Activated naive CD4-positive, alpha-beta T cell treated with Interleukin-2 at 50 U/mL for 16 hours (primary cell): ENCODE measurements around the gene PCBP3.
"Not testable (repeated sequence)": the region's sequence is repeated elsewhere in the genome, so short reads cannot be mapped to it uniquely, and the experiment has no call there.

Experiments
- DNase-seq: peaks from one replicate; pipeline ENCODE4 v3.0.0-alpha.2; 2020

The PCBP3 gene

DNA sequence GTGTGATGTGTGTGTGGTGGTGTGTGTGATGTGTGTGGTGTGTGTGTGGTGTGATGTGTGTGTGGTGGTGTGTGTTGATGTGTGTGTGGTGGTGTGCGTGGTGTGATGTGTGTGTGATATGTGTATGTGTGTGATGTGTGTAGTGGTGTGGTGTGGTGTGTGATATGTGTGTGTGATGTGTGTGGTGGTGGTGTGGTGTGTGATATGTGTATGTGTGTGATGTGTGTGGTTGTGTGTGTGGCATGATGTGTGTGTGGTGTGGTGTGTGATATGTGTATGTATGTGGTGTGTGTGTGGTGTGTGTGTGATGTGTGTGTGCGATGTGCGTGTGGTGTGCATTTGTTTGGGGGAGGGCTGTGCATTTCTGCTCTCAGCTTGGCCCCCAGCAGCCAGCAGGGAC lies 7.1 kb upstream of the PCBP3 start:
- DNase-seq, result no peak

DNA sequence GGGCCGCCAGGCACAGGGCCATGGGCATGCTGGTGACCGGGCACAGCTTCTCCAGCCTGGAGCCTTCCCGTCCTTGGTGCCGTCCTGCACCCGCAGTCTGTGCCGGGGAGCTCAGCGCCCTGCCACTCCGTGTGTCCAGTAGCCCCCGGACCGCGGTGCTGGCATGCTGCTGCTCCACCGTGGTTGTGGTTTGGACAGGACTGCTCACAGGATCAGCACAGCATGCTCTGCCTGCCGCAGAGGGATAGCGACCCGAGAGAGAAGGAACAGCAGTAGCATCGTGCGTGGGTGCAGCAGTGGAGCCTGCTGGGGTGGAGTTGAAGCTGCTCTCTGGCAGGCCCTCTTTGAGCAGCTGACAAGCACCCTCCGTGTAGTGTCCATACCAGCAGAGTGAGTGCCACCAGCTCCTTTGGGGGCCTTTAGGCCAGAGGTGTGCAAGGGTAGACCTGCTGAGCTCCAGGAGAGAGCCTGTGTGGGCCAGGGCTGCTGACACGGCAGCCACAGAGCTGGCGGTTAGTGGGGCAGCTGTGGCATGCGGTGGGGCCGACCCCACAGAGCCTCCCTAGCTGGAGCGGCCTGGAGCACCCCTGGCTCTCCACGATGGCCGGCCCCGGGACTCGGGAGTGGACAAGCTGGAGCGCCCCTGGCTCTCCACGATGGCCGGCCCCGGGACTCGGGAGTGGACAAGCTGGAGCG lies 6.4 kb upstream of the PCBP3 start:
- DNase-seq, result no peak

DNA sequence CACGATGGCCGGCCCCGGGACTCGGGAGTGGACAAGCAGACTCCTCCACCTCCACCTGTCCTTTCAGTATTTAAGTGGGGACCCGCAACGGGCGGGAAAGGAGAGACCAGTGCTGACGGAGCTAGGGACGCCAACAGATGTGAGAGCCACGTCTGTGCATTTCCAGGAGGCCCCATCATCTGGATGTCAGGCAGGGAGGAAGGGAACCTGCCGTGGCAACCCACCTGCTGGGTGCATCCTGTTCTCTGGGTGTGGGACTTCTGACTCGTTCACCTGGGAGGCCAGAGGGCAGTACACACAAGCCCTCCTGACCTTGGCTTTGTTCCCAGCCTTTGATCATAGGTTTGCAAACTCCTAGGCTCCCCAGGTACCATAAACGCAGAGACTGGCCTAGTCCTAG lies 5.6 kb upstream of the PCBP3 start:
- no peak for DNase-seq

DNA sequence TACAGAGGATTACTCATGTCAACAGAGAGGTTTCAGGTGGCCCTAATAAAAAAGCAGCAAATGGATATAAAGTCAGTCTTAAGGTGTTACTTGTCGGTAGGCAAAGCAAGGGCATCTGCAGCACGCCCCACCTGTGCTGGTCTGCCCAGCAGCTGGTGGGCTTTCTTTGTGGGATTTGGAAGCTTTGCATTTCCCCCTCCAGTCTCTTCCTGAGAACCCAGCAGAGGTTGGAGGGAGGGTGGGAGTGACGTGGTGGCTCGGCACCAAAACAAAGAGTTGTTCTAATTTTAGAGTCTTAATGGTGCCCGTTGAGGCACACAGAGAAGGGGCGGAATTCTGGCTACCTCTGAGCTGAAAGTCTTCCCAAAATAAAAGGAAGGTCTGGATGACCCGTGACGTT lies 4.8 kb upstream of the PCBP3 start:
- DNase-seq, result no peak

DNA sequence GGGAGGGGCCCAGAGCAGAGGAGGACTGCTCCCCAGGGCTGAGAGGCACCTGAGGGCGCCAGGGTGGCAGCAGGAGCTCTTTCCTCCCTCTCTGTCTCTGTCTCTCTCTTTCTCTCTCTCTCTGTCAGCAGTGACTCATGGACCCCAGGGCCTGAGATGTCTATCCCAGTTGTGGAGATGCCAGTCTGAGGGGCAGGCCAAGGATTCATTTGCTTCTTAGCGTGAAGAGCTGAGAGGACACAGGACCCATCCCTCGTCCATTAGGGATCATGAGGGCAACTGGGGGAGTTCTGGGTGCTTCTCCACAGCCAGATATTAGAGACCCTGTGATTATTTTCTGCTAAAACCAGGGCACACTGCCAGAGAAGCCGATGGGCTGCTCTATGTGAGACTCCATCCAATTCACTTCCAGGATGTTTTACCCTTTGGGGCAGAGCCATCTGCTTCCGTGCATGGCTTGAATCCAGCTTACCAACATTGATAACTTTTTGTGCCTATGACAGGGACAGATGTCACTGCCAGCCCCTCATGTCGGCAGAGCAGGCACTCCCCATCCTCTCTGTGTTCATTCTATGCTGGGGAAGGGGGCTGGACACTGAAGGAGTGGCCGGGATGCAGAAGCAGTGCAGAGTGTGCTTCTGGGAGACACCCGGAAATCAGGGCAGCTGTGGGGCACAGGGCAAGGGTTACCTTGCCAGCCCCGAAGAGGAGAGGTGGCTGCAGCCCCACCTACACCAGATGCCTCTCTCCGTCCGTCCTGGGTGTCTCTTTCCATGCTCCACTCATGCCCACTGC lies 4.1 kb upstream of the PCBP3 start:
- no peak for DNase-seq

DNA sequence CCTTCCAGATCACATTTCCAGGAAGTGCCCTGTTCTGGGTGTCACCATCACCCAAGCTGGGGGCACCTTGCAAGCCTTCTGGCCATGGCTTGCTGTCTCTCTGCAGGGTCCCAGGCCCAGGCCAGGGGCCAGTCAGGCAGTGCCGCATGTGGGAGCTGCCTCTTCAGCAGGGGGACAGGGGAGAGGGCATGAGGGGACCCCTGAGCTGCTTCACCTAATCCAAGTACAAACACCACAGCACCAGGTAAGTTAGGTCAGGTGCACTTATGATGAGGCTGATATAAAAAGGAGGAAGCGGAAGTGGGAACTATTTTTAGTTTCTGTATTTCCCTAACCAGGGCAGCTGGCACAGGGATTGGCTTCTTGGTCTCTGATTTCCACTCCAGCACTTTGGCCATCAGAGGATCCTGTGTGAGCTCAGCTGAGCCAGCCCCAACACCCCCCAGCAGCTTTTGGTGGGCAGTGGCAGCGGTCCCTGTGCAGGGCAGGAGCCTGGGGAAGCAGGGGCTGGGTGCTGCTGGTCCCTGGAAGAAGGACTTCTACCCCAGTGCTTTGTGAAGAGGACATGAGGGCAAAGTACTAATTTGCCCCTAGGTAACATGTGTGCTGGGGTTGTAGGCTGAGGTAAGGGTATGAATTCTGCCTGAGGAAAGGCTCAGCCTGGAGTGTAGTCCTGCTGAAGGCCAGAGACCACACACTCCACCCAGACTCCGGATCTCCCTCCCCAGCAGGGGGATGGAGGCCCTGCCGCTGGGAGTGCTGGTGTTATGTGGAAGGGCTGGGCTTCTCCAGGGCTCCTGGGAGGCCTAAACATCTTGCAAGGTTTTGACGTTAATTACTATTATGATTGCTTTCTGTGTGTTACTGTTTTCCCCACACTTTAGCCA lies 3.3 kb upstream of the PCBP3 start:
- DNase-seq, result no peak

DNA sequence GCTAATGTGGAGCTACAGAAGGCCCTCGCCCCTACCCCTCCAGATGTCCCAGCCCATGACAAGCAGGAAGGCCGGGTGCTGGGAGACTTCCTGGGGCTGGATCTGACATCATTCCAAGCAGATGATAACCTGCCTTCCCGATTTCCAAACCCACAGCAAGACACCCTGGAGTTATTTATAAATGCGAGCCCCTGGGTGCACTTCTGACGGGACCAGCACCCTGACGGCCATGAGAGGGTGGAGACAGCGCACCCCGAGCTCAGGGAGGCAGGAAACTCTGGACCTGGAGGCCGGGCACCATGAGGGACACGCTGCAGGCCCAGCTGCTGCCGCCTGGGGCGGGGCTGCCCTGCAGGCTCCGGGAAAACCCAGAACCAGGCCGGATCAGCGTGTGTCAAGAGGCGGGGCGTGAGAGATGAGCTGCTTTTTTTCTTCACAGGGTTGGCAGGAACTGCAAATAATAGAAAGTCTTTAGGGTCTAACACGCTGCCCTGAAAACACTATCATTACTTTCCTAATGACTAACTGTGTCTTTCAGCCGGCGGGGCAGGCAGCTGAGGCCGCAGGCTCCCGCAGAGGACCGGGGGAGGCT lies 2.5 kb upstream of the PCBP3 start:
- peak; percentile 44 for DNase-seq

DNA sequence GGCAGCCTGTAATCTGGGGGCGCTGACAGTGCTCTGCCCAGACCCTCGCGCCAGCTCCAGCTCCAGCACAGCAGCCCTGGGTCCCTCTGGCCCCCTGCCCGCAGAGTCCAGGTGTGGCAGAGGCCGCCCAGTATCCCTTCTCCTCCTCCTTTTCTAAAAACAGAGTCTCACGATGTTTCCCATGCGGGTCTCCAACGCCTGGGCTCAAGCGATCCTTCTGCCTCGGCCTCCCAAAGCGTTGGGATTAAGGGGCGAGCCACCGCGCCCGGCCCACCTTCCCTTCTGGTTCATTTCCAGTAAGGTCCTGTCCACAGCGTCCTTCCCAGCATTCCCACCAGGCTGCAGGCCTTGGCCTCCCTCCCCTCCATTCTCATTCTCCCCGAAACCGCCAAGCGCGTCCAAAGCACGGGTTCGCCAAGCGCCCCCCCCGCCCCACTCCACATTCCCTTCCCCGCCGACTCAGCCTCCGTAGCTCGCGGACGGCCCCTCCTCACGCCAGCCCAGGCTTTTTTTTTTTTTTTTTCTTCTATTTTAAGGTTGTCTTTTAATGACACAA lies 2.0 kb upstream of the PCBP3 start:
- DNase-seq, result no peak

DNA sequence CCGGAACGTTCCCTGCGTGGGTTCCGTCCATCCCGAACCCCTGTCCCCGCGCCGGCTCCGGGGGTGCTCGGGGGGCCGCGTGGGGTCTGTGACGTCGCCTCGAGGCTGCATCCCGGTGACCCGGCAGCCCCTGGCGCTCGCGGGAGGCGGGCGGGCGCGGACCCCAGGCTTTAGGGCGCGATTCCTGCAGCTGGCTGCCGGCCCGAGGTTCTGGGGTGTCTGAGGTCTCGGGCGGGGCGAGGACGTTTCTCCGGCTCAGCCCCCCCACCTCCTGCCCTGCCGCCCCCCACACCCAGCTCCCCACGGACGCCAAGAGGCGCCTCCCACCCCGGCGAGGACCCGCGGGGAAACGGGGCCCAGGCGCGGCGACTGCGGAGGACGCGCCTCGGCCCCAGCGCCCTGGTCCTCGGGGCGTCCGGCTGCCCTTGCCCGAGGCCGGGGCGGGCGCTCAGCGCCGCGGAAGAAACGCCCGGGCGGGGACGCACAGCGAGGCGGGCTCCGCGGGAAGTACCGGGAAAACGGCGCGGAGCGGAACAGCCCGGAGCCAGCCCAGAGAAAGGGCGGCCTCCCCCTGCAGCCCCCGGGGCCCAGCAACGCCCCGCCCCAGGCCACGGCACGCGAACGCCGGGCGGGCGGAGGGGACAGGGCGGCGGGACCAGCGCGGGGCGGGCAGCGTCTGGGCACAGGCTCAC lies 1.3 kb upstream of the PCBP3 start:
- DNase-seq, result no peak

DNA sequence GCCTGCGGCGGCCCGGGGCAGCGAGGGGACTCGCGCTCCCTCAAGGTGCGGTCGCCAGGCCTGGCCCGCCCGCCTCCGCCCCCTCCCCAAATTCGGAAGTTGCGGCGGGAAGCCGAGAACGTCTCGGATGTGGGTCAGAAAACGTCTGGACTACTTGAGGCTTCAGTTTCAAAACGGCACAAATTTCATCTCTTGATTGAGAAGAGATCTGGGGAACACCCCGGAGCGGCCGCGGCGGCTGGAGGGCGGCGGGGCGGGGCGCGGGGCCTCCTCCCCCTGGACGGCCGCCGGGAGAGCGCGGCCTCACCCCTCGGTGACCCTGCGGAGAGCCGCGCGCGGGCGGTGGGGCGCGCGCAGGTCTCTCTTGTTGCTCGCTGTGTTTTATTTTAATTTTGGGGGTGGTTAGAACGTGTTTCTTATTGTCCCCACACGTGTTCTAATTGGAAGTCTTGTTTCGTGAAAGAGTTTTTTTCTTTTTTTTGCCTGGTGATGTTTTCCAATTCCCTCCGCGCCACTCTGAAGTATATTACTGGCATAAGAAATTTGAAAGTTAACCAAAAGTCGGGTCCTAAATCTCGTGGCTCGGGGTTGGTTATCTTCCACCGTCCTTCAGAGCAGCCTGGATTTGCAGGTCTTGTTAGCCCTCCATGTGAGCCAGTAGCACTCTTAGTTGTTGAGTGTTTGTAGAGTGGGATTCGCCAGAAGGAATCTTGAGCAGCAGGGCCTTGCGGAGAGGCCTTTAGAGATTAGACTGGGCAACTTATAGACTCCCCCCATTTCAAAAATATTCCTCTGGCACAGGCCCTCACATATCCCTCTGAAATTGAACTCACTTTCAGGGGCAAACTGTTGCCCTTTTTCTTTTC lies 749 bp downstream of the PCBP3 start:
- DNase-seq, result no peak

DNA sequence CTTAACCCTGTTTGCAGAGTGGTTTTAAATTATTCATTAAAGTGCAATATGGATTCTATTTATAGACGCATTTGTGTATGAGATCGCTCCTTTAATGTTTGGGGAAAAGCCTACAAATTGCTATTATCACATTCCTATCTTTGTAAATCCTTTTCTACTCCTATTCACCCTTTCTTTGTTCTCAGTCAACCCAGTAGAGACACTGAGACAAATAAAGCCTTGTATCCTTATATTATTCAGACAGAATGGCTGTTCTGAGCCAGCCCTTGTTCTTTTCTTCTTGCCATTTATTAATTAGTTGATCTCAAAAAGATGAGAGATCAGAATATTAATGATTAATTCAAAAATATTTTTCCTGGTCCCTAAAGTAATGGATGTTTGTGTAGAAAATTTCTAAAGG lies 8.4 kb downstream of the PCBP3 start:
- no peak for DNase-seq

DNA sequence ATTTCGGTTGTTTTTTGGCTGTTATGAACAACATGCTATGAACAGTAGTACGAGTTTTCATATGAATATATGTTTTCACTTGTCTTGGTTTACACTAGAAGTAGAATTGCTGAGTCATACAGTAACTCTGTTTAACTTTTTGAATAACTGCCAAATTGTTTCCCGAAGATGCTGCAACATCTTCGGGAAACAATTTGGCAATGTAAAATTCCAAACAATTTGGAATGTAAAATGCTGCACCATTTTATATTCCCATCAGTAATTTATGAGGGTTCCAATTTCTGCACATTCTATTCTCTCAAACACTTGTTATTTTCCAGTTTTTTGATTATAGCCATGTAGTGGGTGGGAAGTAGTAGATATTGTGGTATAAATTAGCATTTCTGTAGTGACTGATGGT lies 11.6 kb downstream of the PCBP3 start:
- DNase-seq, result no peak

DNA sequence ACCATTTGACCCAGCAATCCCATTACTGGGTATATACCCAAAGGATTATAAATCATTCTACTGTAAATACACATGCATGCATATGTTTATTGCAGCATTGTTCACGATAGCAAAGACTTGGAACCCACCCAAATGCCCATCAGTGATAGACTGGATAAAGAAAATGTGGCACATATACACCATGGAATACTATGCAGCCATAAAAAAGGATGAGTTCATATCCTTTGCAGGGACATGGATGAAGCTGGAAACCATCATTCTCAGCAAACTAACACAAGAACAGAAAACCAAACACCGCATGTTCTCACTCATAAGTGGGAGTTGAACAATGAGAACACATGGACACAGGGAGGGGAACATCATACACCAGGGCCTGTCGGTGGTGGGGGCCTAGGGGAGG lies 12.6 kb downstream of the PCBP3 start:
- DNase-seq, result not testable (repeated sequence)

DNA sequence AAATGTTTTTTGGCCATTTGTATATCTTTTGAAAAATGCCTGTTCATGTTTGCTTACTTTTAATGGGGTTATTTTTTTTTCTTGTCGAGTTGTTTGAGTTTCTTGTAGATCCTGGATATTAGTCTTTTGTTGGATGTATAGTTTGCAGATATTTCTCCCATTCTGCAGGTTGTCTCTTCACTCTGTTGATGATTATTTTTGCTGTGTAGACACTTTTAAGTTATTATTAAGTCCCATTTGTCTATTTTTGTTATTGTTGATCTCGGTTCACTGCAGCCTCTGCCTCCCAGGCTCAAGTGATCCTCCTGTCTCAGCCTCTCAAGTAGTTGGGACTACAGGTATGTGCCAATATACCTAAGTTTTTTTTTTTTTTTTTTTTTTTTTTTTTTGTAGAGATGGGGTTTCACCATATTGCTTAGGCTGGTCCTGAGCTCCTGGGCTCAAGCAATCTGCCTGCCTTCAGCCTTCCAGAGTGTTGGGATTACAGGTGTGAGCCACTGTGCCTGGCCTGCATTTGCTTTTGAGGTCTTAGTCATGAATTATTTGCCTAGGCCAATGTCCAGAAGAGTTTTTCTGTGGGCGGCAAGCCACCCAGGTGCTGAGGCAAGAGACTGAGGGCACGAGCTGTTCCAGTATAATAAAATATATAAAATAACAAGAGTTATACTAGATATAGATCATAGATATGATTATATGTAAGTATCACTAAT lies 18.5 kb downstream of the PCBP3 start:
- DNase-seq, result not testable (repeated sequence)

DNA sequence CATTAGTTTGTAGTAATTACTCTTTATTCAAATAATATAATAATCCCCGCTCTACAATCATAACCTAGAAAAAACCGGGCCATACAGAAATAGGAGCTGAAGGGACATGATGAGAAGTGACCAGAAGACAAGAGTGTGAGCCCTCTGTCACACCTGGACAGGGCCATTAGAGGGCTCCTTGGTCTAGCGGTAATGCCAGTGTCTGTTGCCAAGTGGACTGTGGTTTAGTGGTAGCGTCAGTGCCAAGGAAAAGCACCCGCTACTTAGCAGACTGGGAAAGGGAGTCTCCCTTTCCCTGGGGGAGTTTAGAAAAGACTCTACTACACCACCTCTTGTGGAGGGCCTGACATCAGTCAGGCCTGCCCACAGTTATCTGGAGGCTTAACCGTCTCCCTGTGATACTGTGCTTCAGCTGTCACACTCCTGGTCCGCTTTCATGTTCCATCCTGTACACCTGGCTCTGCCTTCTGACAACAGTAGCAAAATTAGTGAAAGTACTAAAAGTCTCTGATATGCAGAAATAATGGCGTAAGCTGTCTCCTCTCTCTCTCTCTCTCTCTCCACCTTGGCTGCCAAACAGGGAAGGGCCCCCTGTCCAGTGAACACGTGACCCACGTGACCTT lies 19.2 kb downstream of the PCBP3 start:
- DNase-seq, result not testable (repeated sequence)

DNA sequence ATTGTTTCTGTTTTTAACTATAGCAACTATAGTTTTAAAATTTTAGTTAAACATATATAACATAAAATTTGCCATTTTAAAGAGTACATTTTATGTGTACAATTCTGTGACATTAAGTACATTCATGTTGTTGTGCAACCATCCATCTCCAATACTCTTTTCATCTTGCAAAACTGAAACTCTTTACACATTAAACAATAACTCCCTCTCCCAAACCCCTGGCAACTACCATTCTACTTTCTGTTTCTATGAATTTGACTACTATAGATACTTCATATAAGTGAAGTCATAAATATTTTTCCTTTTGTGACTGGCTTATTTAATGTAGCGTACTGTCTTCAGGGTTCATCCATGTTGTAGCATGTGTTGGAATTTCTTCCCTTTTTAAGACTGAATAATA lies 25.9 kb downstream of the PCBP3 start:
- no peak for DNase-seq

DNA sequence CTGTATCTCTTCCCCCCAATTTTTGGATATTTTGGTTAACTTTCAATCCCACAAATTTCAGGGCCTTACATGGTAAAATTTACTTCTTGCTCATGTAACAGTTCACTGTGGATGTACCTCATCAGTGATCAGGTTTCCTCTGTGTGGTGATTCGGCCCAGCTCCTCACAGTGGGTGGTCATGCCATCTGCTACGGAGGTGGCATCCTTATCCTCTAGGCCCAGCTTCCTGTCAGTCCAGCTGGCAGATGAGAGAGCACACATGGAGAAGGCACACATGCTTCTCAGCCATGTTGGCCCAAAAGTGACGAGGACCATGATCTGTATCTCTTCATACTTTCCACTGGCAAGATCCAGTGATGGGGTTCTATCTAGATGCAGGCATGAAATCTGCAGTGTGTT lies 27.2 kb downstream of the PCBP3 start:
- no peak for DNase-seq

DNA sequence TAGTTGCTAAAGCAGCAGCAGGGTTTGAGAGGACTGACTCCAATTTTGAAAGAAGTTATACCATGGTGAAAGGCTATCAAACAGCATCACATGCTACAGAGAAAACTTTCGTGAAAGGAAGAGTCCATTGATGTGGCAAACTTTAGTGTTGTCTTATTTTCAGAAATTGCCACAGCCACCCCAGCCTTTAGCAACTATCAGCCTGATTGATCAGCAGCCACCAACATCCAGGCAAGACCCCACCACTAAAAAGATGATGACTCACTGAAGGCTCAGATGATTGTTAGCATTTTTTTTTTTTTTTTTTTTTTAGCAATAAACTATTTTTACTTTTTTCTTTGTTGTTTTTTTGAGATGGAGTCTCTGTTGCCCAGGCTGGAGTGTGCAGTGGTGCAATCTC lies 35.3 kb downstream of the PCBP3 start:
- DNase-seq, result not testable (repeated sequence)

DNA sequence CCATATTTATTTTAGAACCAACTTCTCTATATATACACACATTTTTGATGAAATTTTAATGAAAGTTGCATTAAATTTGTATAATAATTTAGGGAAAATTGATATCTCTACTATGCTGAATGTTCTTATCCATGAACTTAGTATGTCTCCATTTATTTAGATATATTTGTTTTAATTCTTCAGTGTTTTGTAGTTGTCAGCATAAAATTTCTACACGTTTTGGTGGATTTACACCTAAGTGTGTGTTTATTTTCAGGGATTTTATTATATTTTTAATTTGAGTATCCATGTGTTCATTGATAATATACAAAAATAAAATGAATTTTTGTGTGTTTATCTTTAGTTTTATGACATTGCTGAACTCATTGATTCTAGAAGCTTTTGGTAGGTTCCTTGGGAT lies 36.7 kb downstream of the PCBP3 start:
- DNase-seq, result no peak

DNA sequence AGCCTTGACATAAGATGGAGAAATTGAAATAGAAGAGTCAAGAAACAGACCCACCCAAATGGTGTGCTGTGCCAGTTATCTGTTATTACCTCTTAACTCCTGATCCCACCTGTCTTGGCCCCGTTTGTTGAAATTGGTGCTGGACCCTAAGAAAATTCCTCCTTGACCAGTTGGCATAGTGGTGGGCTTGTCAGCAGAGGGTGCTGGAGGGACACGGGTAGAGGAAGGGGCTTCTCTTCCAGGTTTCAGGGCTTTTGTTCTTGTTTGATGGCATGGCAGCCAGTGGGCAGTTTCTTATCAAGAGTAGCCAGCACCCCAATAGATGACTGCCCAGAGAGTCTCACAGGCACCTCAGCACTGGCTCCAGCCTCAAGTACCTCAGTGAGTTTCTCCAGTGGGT lies 51.6 kb downstream of the PCBP3 start:
- no peak for DNase-seq
